ENCODE data around the gene ATP5MG. TPM values are rescaled to one million over a fixed set of nuclear protein-coding genes. Genes with fewer than 3 reads are reported as not detected.

The ATP5MG gene
- total RNA-seq, 1 donor from 2014 or later, result 194 TPM

- H3K4me3 ChIP-seq (ENCODE audit: insufficient read depth, low read depth, low read length), result peak overlapping the region; percentile 73
- peaks cover 4% of the 10 kb centered on the region for H3K36me3 Mint-ChIP-seq (ENCODE audit: low read depth, unreplicated experiment)
- peak overlapping the region; percentile 90 for H3K27ac Mint-ChIP-seq (ENCODE audit: unreplicated experiment)
- no peak overlapping the region for H2AFZ ChIP-seq (ENCODE audit: low read depth, low read length)
- no peak for FAIRE-seq
- peak overlapping the region; percentile 96 for H3K4me3 Mint-ChIP-seq (ENCODE audit: unreplicated experiment)
- TF ChIP-seq EZH2 (IDR thresholded peaks at IDR 0.05; ENCODE audit: insufficient read depth, low read length) (no peak), CTCF (IDR thresholded peaks at IDR 0.05; ENCODE audit: insufficient read depth, low read depth, low read length) (no peak)
- peak; percentile 83 for DNase-seq (ENCODE audit: low read depth)
- H3K27me3 Mint-ChIP-seq (ENCODE audit: low read depth, unreplicated experiment), result no peaks in the 10 kb centered on the region
- peaks cover 27% of the 10 kb centered on the region for H3K4me1 ChIP-seq (ENCODE audit: insufficient read depth, low read length)
- H3K9ac ChIP-seq (ENCODE audit: low read length), result peak overlapping the region; percentile 89
- no peaks in the 10 kb centered on the region for H3K9me3 Mint-ChIP-seq (ENCODE audit: unreplicated experiment)
- peak overlapping the region; percentile 83 for H3K27ac ChIP-seq (ENCODE audit: low read depth, low read length)
- H3K79me2 ChIP-seq (ENCODE audit: insufficient read depth, low read length), result peaks cover 69% of the 10 kb centered on the region
- H4K20me1 ChIP-seq (ENCODE audit: insufficient read depth, low read length), result peaks cover 66% of the 10 kb centered on the region
- no peaks in the 10 kb centered on the region for H3K36me3 ChIP-seq (ENCODE audit: insufficient read depth, low read length)
- H3K4me2 ChIP-seq (ENCODE audit: low read length), result peak overlapping the region; percentile 93
- H3K27me3 ChIP-seq (ENCODE audit: insufficient read depth, low read length), result no peaks in the 10 kb centered on the region
- H3K9me3 ChIP-seq (ENCODE audit: insufficient read depth, low read depth, low read length), result no peaks in the 10 kb centered on the region
- H3K4me1 Mint-ChIP-seq (ENCODE audit: low read depth, unreplicated experiment), result peaks cover 44% of the 10 kb centered on the region
These were observed 37.0 kb downstream of the ATP5MG start for GRCh38 chr11:118438314-118438931.

- FAIRE-seq (no peak), DNase-seq (ENCODE audit: low read depth) (no peak)
- no peak overlapping the region for H3K4me3 ChIP-seq (ENCODE audit: insufficient read depth, low read depth, low read length)
- peaks cover 21% of the 10 kb centered on the region for H3K4me1 ChIP-seq (ENCODE audit: insufficient read depth, low read length)
- H3K4me3 Mint-ChIP-seq (ENCODE audit: unreplicated experiment), result peak overlapping the region; percentile 84
- H3K27ac ChIP-seq (ENCODE audit: low read depth, low read length), result no peak overlapping the region
- H3K27me3 Mint-ChIP-seq (ENCODE audit: low read depth, unreplicated experiment), result no peaks in the 10 kb centered on the region
- H3K36me3 Mint-ChIP-seq (ENCODE audit: low read depth, unreplicated experiment), result peaks cover 4% of the 10 kb centered on the region
- no peaks in the 10 kb centered on the region for H3K9me3 ChIP-seq (ENCODE audit: insufficient read depth, low read depth, low read length)
- no peak overlapping the region for H3K27ac Mint-ChIP-seq (ENCODE audit: unreplicated experiment)
- H3K27me3 ChIP-seq (ENCODE audit: insufficient read depth, low read length), result no peaks in the 10 kb centered on the region
- no peak overlapping the region for H2AFZ ChIP-seq (ENCODE audit: low read depth, low read length)
- TF ChIP-seq CTCF (IDR thresholded peaks at IDR 0.05; ENCODE audit: insufficient read depth, low read depth, low read length) (no peak), EZH2 (IDR thresholded peaks at IDR 0.05; ENCODE audit: insufficient read depth, low read length) (no peak)
- H4K20me1 ChIP-seq (ENCODE audit: insufficient read depth, low read length), result peaks cover 78% of the 10 kb centered on the region
- peaks cover 40% of the 10 kb centered on the region for H3K4me1 Mint-ChIP-seq (ENCODE audit: low read depth, unreplicated experiment)
- no peak overlapping the region for H3K9ac ChIP-seq (ENCODE audit: low read length)
- H3K4me2 ChIP-seq (ENCODE audit: low read length), result peak overlapping the region; percentile 93
- peaks cover 81% of the 10 kb centered on the region for H3K79me2 ChIP-seq (ENCODE audit: insufficient read depth, low read length)
- no peaks in the 10 kb centered on the region for H3K9me3 Mint-ChIP-seq (ENCODE audit: unreplicated experiment)
- no peaks in the 10 kb centered on the region for H3K36me3 ChIP-seq (ENCODE audit: insufficient read depth, low read length)
These were observed 38.2 kb downstream of the ATP5MG start for GRCh38 chr11:118439646-118440045.

- no peak overlapping the region for H3K4me3 Mint-ChIP-seq (ENCODE audit: unreplicated experiment)
- H3K9ac ChIP-seq (ENCODE audit: low read length), result no peak overlapping the region
- DNase-seq (ENCODE audit: low read depth) (no peak), FAIRE-seq (no peak)
- H3K27ac ChIP-seq (ENCODE audit: low read depth, low read length), result no peak overlapping the region
- no peaks in the 10 kb centered on the region for H3K27me3 ChIP-seq (ENCODE audit: insufficient read depth, low read length)
- H3K4me2 ChIP-seq (ENCODE audit: low read length), result peak overlapping the region; percentile 5
- H3K4me3 ChIP-seq (ENCODE audit: insufficient read depth, low read depth, low read length), result no peak overlapping the region
- no peaks in the 10 kb centered on the region for H3K36me3 ChIP-seq (ENCODE audit: insufficient read depth, low read length)
- TF ChIP-seq EZH2 (IDR thresholded peaks at IDR 0.05; ENCODE audit: insufficient read depth, low read length) (no peak), CTCF (IDR thresholded peaks at IDR 0.05; ENCODE audit: insufficient read depth, low read depth, low read length) (no peak)
- no peaks in the 10 kb centered on the region for H3K27me3 Mint-ChIP-seq (ENCODE audit: low read depth, unreplicated experiment)
- H2AFZ ChIP-seq (ENCODE audit: low read depth, low read length), result no peak overlapping the region
- peaks cover 43% of the 10 kb centered on the region for H3K4me1 Mint-ChIP-seq (ENCODE audit: low read depth, unreplicated experiment)
- peaks cover 6% of the 10 kb centered on the region for H3K36me3 Mint-ChIP-seq (ENCODE audit: low read depth, unreplicated experiment)
- H3K9me3 ChIP-seq (ENCODE audit: insufficient read depth, low read depth, low read length), result no peaks in the 10 kb centered on the region
- peaks cover 100% of the 10 kb centered on the region for H4K20me1 ChIP-seq (ENCODE audit: insufficient read depth, low read length)
- peaks cover 100% of the 10 kb centered on the region for H3K79me2 ChIP-seq (ENCODE audit: insufficient read depth, low read length)
- H3K4me1 ChIP-seq (ENCODE audit: insufficient read depth, low read length), result peaks cover 18% of the 10 kb centered on the region
- H3K9me3 Mint-ChIP-seq (ENCODE audit: unreplicated experiment), result no peaks in the 10 kb centered on the region
- H3K27ac Mint-ChIP-seq (ENCODE audit: unreplicated experiment), result peak overlapping the region; percentile 75
These were observed 40.4 kb downstream of the ATP5MG start for GRCh38 chr11:118441770-118442275.
